Heart left ventricle (tissue), 16 donors: ENCODE measurements around the gene WFDC9. TPM values are rescaled to one million over a fixed set of nuclear protein-coding genes. Genes with fewer than 3 reads are reported as not detected.
"Not testable (repeated sequence)": the region's sequence is repeated elsewhere in the genome, so short reads cannot be mapped to it uniquely, and the experiment has no call there.

Experiments
- ATAC-seq, 4 donors: fragments of 200-7000 bp; cut with Tn5 transposase; one replicate each; pipeline ENCODE4 v1.9.1; 2020 to 2022; ENCODE audit warnings: moderate library complexity in 4 of 4, mild to moderate bottlenecking in 3 of 4, moderate number of reproducible peaks in 1 of 4
- DNase-seq, 5 donors: peaks; one replicate each; pipeline ENCODE4 v3.0.0-alpha.2; 2020
- H3K27ac ChIP-seq, 12 donors: fragments of 200-600 bp; sonication (generic) in 4 of 12; one replicate each; pipeline versions ENCODE4 v1.5.0 to v1.8.0; 2016 to 2022; ENCODE audit warnings: mild to moderate bottlenecking in 2 of 12
- H3K27me3 ChIP-seq, 9 donors: fragments of 200-600 bp; sonication (generic) in 2 of 9; one replicate each; pipeline versions ENCODE4 v1.5.1 to v1.8.0; 2016 to 2022; ENCODE audit warnings: mild to moderate bottlenecking in 3 of 9
- H3K36me3 ChIP-seq, 9 donors: fragments of 200-600 bp; sonication (generic) in 2 of 9; one replicate each; pipeline versions ENCODE4 v1.5.0 to v1.8.0; 2018 to 2022; ENCODE audit warnings: mild to moderate bottlenecking in 2 of 9
- H3K4me1 ChIP-seq, 12 donors: fragments of 200-600 bp; sonication (generic) in 4 of 12; one replicate each; pipeline versions ENCODE4 v1.5.0 to v1.8.0; 2016 to 2022; ENCODE audit warnings: mild to moderate bottlenecking in 3 of 12
- H3K4me3 ChIP-seq, 12 donors: fragments of 200-600 bp; sonication (generic) in 4 of 12; one replicate each; pipeline versions ENCODE4 v1.5.0 to v1.8.0; 2017 to 2022; ENCODE audit warnings: mild to moderate bottlenecking in 9 of 12, moderate library complexity in 4 of 12
- H3K9me3 ChIP-seq, 12 donors: fragments of 200-600 bp; sonication (generic) in 4 of 12; one replicate each; pipeline versions ENCODE4 v1.5.0 to v1.8.0; 2016 to 2022; ENCODE audit warnings: mild to moderate bottlenecking in 1 of 12
- POLR2A ChIP-seq, 2 donors: fragments of 450-650 bp; IDR thresholded peaks; one replicate each; pipeline ENCODE4 v1.6.1; 2017; ENCODE audit warnings: antibody characterized with exemption in 2 of 2, mild to moderate bottlenecking in 2 of 2, moderate library complexity in 2 of 2
- WGBS, 4 donors: extraction: QIAGEN DNeasy Blood & Tissue Kit in 2 of 4; methylation state at CpG; one replicate each; pipeline versions ENCODE4 v1.1.5 to v1.1.7; 2013 to 2018; 5-methylcytosine and 5-hydroxymethylcytosine counted together
- intact Hi-C, 10 donors: fragments of 100-400 bp; cut with DNase I; formaldehyde crosslinking; loops; one replicate each; pipeline versions ENCODE4 v1.11.1 to v1.14.2; 2022
- long read RNA-seq, 3 donors: library from polyadenylated mRNA; unstranded; transcript quantifications; one replicate each; pipeline ENCODE4 v2.0.0, GENCODE V29; 2020 to 2021
- polyA plus RNA-seq, 2 donors: library from polyadenylated mRNA; stranded (reverse); fragments of 200-250 nt; gene quantifications; one replicate each; pipeline ENCODE4 v1.2.3, GENCODE V29; 2013
- total RNA-seq, 9 donors: library from RNA; depleted of rRNA in 2 of 9; stranded (reverse); fragments of >200 nt in 2 of 9; fragmentation: NEBNext Ultra II Directional in 3 of 9; extraction: Animal tissue kit (Norgen Biotek cat#: 25700) in 3 of 9; gene quantifications; one replicate each; pipeline versions ENCODE4 v1.1.0 to v1.2.4, GENCODE V29; 2016 to 2023
- TF ChIP-seq, protein P1 (sequence below), 12 donors: fragments of 200-600 bp; sonication (generic) in 4 of 12; IDR thresholded peaks; one replicate each; pipeline versions ENCODE4 v1.5.0 to v1.8.0; 2018 to 2022; ENCODE audit warnings: antibody characterized with exemption in 12 of 12, mild to moderate bottlenecking in 5 of 12
- donor health status: ischemic (EF 13 %, LVEDD 7.1; RV severe dilation, severe dysfunction).
- donor health status: healthy with polysubstance abuse.
- donor health status: DM: no; HTN: yes; CAD: no.
- donor health status: DM: no; HTN: no; CAD: no.
- donor health status: ischemic (EF 25% LVEDD 6.9; RV normal size, moderate dysfunction).
- donor health status: ischemic (EF 25% LVEDD 5.7; RV mildly dilated, moderate dysfunction).
- donor health status: healthy.
- donor health status: DM: yes; HTN: yes; CAD: no.
- donor health status: ischemic (EF 35%, LVEDD 5.7; RV mildly dilated, moderate dysfunction).
- donor health status: nonischemic (EF 11% LVEDD 7.7; RV severe dilation, severe dysfunction).
- donor health status: DM: yes; HTN: yes; CAD: no.
- donor health status: PGD.
- donor health status: ischemic (EF 29% LVEDD 5.4; RV normal size, mild dysfunction).
- donor health status: nonischemic (EF 23%, LVEDD 6.1; RV moderate dilation, normal function).

WFDC9 gene
- not detected for total RNA-seq
- polyA plus RNA-seq = not detected
- long read RNA-seq, donor 1 = 0 reads
- long read RNA-seq, donor 2 = 0 reads
- long read RNA-seq, donor 3 = 0 reads

DNA sequence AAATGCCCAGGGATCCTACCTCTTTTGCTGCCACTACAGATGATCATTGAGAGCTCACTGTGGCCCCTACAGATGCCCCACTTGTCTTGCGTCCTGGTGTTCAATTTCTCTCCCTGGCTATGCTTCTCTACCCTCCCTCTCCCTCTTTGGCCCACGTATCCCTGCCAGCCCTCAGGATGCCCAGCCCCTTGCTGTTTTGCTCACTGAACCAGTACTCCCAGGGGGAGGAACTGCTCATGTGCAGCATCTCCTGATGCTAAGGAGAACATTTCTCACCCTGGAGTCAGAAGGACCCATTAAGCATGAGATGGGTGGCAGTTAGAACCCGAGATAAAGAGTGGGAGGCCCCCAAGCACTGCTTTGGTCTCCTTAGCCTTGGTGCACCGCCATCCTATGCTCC lies at the start of gene WFDC9:
Gene WFDC9 (minus strand): TSS at position 101 of the 400 bp plus-strand sequence. CDS start 21,103 bp downstream, outside the sequence.
- Histone ChIP-seq H3K4me3 (no peak within 1 kb of the TSS), H3K9me3 (peaks cover 0 to 2% (median 0%) of the 10 kb centered on the region in 12 donors), H3K27ac (no peak within 1 kb of the TSS), H3K4me1 (peaks cover 0 to 4% (median 0%) of the 10 kb centered on the region in 12 donors), H3K36me3 (no peaks in the 10 kb centered on the region), H3K27me3 (peaks cover 0 to 12% (median 0%) of the 10 kb centered on the region in 9 donors)
- DNase-seq (no peak), ATAC-seq (no peak)
- intact Hi-C loops = no loop called here
- TF ChIP-seq, protein P1, sequence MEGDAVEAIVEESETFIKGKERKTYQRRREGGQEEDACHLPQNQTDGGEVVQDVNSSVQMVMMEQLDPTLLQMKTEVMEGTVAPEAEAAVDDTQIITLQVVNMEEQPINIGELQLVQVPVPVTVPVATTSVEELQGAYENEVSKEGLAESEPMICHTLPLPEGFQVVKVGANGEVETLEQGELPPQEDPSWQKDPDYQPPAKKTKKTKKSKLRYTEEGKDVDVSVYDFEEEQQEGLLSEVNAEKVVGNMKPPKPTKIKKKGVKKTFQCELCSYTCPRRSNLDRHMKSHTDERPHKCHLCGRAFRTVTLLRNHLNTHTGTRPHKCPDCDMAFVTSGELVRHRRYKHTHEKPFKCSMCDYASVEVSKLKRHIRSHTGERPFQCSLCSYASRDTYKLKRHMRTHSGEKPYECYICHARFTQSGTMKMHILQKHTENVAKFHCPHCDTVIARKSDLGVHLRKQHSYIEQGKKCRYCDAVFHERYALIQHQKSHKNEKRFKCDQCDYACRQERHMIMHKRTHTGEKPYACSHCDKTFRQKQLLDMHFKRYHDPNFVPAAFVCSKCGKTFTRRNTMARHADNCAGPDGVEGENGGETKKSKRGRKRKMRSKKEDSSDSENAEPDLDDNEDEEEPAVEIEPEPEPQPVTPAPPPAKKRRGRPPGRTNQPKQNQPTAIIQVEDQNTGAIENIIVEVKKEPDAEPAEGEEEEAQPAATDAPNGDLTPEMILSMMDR (IDR thresholded peaks at IDR 0.05) = no peak
- TF ChIP-seq POLR2A (IDR thresholded peaks at IDR 0.05) = no peak
- 49 to 66% (median 63%) methylated on average over 4 of the region's 4 CpGs for WGBS, 4 donors

GRCh38 chr20:45679650-45680049 lies 48.6 kb upstream of the WFDC9 start:
- intact Hi-C loops = no loop called here
- Histone ChIP-seq H3K36me3 (no peaks in the 10 kb centered on the region), H3K27ac (no peak overlapping the region), H3K4me1 (no peaks in the 10 kb centered on the region), H3K9me3 (peaks cover 0 to 46% (median 24%) of the 10 kb centered on the region in 12 donors), H3K27me3 (peaks cover 0 to 3% (median 0%) of the 10 kb centered on the region in 9 donors), H3K4me3 (no peak overlapping the region)
- DNase-seq (no peak), ATAC-seq (no peak)
- TF ChIP-seq, protein P1 (IDR thresholded peaks at IDR 0.05) = no peak
- TF ChIP-seq POLR2A (IDR thresholded peaks at IDR 0.05) = no peak

- intact Hi-C loops = no loop called here
- peaks cover 0 to 7% (median 0%) of the 10 kb centered on the region in 9 donors for H3K27me3 ChIP-seq
- H3K27ac ChIP-seq = no peak overlapping the region
- TF ChIP-seq, protein P1 (IDR thresholded peaks at IDR 0.05) = no peak
- TF ChIP-seq POLR2A (IDR thresholded peaks at IDR 0.05) = no peak
- H3K9me3 ChIP-seq = peaks cover 0 to 29% (median 5%) of the 10 kb centered on the region in 12 donors
- no peaks in the 10 kb centered on the region for H3K36me3 ChIP-seq
- H3K4me1 ChIP-seq = no peaks in the 10 kb centered on the region
- ATAC-seq (no peak), DNase-seq (no peak)
- H3K4me3 ChIP-seq = no peak overlapping the region
Observed at GRCh38 chr20:45672765-45673164, 41.7 kb upstream of the WFDC9 start.

DNA sequence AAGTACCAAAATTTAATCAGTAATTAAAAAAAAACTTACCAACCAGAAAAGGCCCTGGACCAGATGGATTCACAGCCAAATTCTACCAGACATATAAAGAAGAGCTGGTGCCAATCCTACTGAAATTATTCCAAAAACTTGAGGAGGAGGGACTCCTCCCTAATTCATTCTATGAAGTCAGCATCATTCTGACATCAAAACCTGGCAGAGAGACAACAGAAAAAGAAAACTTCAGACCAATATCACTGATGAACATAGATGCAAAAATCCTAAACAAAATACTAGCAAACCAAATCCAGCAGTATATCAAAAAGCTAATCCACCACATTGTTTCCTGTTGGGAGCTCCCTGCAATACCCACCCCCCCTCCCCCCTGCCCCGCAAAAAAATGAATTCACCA lies 39.1 kb upstream of the WFDC9 start, which contains the start of gene WFDC11:
Gene WFDC11 (minus strand): TSS at position 101 of the 400 bp plus-strand sequence. CDS start 19,639 bp downstream, outside the sequence.
- TF ChIP-seq, protein P1 (IDR thresholded peaks at IDR 0.05) = no peak
- no peak for TF ChIP-seq POLR2A (IDR thresholded peaks at IDR 0.05)
- Histone ChIP-seq H3K36me3 (no peaks in the 10 kb centered on the region), H3K27me3 (peaks cover 0 to 9% (median 0%) of the 10 kb centered on the region in 9 donors), H3K9me3 (peaks cover 0 to 12% (median 2%) of the 10 kb centered on the region in 12 donors), H3K27ac (no peak within 1 kb of the TSS), H3K4me1 (no peaks in the 10 kb centered on the region), H3K4me3 (no peak within 1 kb of the TSS)
- WGBS, 4 donors = 81 to 89% (median 87%) methylated on average over 1 of the region's 1 CpG
- no peak for ATAC-seq
- DNase-seq = no peak
- intact Hi-C loops = no loop called here

GRCh38 chr20:45657038-45657437 lies 26.0 kb upstream of the WFDC9 start:
- H3K27ac ChIP-seq, ATAC-seq, H3K27me3 ChIP-seq, H3K36me3 ChIP-seq, intact Hi-C loops, H3K4me1 ChIP-seq, H3K4me3 ChIP-seq, H3K9me3 ChIP-seq, DNase-seq: not testable (repeated sequence)
- WGBS, 4 donors = 68 to 90% (median 87%) methylated on average over 3 of the region's 3 CpGs

- H3K27me3 ChIP-seq, H3K4me1 ChIP-seq, intact Hi-C loops, DNase-seq, H3K27ac ChIP-seq, ATAC-seq, H3K4me3 ChIP-seq, H3K36me3 ChIP-seq, H3K9me3 ChIP-seq: not testable (repeated sequence)
- WGBS, 4 donors = 75 to 81% (median 81%) methylated on average over 7 of the region's 7 CpGs
Observed at GRCh38 chr20:45651726-45652125, 20.6 kb upstream of the WFDC9 start.
